Heart right ventricle (tissue), 16 donors: ENCODE data around the gene DBH. TPM values are rescaled to one million over a fixed set of nuclear protein-coding genes. Genes with fewer than 3 reads are reported as not detected.

Source experiments
- ATAC-seq, 8 donors: fragments of 200-7000 bp; cut with Tn5 transposase; one replicate each; pipeline ENCODE4 v1.9.1; 2020; ENCODE audit warnings: mild to moderate bottlenecking in 8 of 8, moderate library complexity in 8 of 8, moderate number of reproducible peaks in 1 of 8
- DNase-seq, 2 donors: peaks; one replicate each; pipeline ENCODE4 v3.0.0-alpha.2; 2020
- H3K27ac ChIP-seq, 10 donors: fragments of 200-600 bp; sonication (generic) in 2 of 10; one replicate each; pipeline versions ENCODE4 v1.5.0 to v1.8.0; 2020 to 2022; ENCODE audit warnings: mild to moderate bottlenecking in 3 of 10
- H3K27me3 ChIP-seq, 7 donors: fragments of 200-600 bp; one replicate each; pipeline ENCODE4 v1.8.0; 2021 to 2022; ENCODE audit warnings: mild to moderate bottlenecking in 2 of 7
- H3K36me3 ChIP-seq, 9 donors: fragments of 200-600 bp; sonication (generic) in 1 of 9; one replicate each; pipeline versions ENCODE4 v1.5.0 to v1.8.0; 2020 to 2022; ENCODE audit warnings: mild to moderate bottlenecking in 2 of 9
- H3K4me1 ChIP-seq, 9 donors: fragments of 200-600 bp; sonication (generic) in 1 of 9; one replicate each; pipeline versions ENCODE4 v1.5.0 to v1.8.0; 2020 to 2022; ENCODE audit warnings: mild to moderate bottlenecking in 4 of 9
- H3K4me3 ChIP-seq, 10 donors: fragments of 200-600 bp; sonication (generic) in 2 of 10; one replicate each; pipeline versions ENCODE4 v1.5.0 to v1.8.0; 2020 to 2022; ENCODE audit warnings: mild to moderate bottlenecking in 7 of 10, moderate library complexity in 2 of 10
- H3K9me3 ChIP-seq, 11 donors: fragments of 200-600 bp in 10 of 11; sonication (generic) in 2 of 11; one replicate each; pipeline versions ENCODE4 v1.5.0 to v1.8.0; 2013 to 2022; ENCODE audit warnings: mild to moderate bottlenecking in 2 of 11, control low read depth in 1 of 11, moderate library complexity in 1 of 11
- WGBS, 2 donors: extraction: QIAGEN DNeasy Blood & Tissue Kit; methylation state at CpG; one replicate each; pipeline ENCODE4 v1.1.7; 2013; ENCODE audit warnings: inconsistent platforms in 1 of 2; 5-methylcytosine and 5-hydroxymethylcytosine counted together
- intact Hi-C, 10 donors: fragments of 100-400 bp; cut with DNase I; formaldehyde crosslinking; loops; one replicate each; pipeline versions ENCODE4 v1.11.1 to v1.14.2; 2022
- polyA plus RNA-seq, 2 donors: library from polyadenylated mRNA; stranded (reverse); fragments of 200-250 nt; gene quantifications; one replicate each; pipeline ENCODE4 v1.2.3, GENCODE V29; 2013
- total RNA-seq, 10 donors: library from RNA; stranded (reverse); fragmentation: NEBNext Ultra II Directional in 3 of 10; extraction: Animal tissue kit (Norgen Biotek cat#: 25700) in 3 of 10; gene quantifications; one replicate each; pipeline versions ENCODE4 v1.2.1 to v1.2.4, GENCODE V29; 2021 to 2023
- TF ChIP-seq, protein P1 (sequence below), 9 donors: fragments of 200-600 bp; sonication (generic) in 2 of 9; IDR thresholded peaks; one replicate each; pipeline versions ENCODE4 v1.5.0 to v1.8.0; 2021 to 2022; ENCODE audit warnings: antibody characterized with exemption in 9 of 9, mild to moderate bottlenecking in 5 of 9, moderate library complexity in 1 of 9
- donor health status: Arrhythmogenic right ventricular cardiomyopathy.
- donor health status: ischemic (EF 13 %, LVEDD 7.1; RV severe dilation, severe dysfunction).
- donor health status: healthy with polysubstance abuse.
- donor health status: DM: no; HTN: yes; CAD: no.
- donor health status: DM: no; HTN: no; CAD: no.
- donor health status: ischemic (EF 25% LVEDD 6.9; RV normal size, moderate dysfunction).
- donor health status: ischemic (EF 25% LVEDD 5.7; RV mildly dilated, moderate dysfunction).
- donor health status: healthy.
- donor health status: DM: yes; HTN: yes; CAD: no.
- donor health status: Ischemic cardiomyopathy.
- donor health status: ischemic (EF 35%, LVEDD 5.7; RV mildly dilated, moderate dysfunction).
- donor health status: nonischemic (EF 11% LVEDD 7.7; RV severe dilation, severe dysfunction).
- donor health status: DM: yes; HTN: yes; CAD: no.
- donor health status: PGD.
- donor health status: ischemic (EF 29% LVEDD 5.4; RV normal size, mild dysfunction).
- donor health status: nonischemic (EF 23%, LVEDD 6.1; RV moderate dilation, normal function).

The DBH gene
- total and polyA plus RNA-seq, 12 donors = 0.01 to 0.09 TPM; not detected in 10

DNA sequence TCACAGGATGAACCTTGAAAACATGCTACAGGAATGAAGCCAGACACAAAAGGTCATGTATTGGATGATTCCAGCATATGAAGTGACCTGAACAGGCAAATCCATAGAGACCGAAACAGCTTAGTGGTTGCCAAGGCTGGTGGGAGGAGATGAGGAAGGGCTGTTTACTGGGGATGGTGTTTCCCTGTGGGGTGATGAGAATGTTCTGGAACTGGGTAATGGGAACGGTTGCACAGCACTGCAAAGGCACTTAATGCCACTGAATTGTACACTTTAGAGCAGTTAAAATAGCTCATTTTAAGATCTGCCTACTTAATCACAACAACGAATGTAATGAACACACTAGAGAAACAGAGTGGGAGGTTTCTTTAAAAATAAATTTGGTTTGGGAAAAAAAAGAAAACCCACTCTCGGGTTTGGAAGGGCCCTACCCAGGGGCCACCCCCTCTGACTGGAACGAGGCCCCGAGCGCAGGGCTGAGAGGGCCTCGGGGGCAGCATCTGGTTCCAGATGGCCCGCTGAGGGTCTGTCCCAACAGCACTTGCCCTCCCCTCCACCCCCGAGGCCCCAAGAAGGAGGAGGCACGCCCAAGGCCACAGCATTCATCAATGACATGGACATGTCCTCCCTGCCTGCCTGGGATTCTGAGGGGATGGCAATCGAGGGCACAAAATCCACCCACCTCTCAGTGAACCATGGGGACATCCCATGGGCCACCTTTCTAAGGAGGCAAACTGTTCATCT is 70.3 kb downstream of the DBH start:
- H3K9me3 ChIP-seq = no peaks in the 10 kb centered on the region
- TF ChIP-seq, protein P1, sequence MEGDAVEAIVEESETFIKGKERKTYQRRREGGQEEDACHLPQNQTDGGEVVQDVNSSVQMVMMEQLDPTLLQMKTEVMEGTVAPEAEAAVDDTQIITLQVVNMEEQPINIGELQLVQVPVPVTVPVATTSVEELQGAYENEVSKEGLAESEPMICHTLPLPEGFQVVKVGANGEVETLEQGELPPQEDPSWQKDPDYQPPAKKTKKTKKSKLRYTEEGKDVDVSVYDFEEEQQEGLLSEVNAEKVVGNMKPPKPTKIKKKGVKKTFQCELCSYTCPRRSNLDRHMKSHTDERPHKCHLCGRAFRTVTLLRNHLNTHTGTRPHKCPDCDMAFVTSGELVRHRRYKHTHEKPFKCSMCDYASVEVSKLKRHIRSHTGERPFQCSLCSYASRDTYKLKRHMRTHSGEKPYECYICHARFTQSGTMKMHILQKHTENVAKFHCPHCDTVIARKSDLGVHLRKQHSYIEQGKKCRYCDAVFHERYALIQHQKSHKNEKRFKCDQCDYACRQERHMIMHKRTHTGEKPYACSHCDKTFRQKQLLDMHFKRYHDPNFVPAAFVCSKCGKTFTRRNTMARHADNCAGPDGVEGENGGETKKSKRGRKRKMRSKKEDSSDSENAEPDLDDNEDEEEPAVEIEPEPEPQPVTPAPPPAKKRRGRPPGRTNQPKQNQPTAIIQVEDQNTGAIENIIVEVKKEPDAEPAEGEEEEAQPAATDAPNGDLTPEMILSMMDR (IDR thresholded peaks at IDR 0.05) = no peak
- H3K27ac ChIP-seq = peak overlapping the region in 8 of 10 donors; percentile 52 to 78 (median 63)
- peaks cover 11 to 41% (median 28%) of the 10 kb centered on the region in 9 donors for H3K4me1 ChIP-seq
- H3K36me3 ChIP-seq = no peaks in the 10 kb centered on the region
- DNase-seq = no peak
- WGBS, 2 donors = 59 to 72% methylated on average over 12 of the region's 12 CpGs
- peaks cover 11 to 36% (median 26%) of the 10 kb centered on the region in 7 donors for H3K27me3 ChIP-seq
- peak in 3 of 8 donors; percentile 3 to 29 (median 23) for ATAC-seq
- intact Hi-C loops = no loop called here
- no peak overlapping the region for H3K4me3 ChIP-seq

DNA sequence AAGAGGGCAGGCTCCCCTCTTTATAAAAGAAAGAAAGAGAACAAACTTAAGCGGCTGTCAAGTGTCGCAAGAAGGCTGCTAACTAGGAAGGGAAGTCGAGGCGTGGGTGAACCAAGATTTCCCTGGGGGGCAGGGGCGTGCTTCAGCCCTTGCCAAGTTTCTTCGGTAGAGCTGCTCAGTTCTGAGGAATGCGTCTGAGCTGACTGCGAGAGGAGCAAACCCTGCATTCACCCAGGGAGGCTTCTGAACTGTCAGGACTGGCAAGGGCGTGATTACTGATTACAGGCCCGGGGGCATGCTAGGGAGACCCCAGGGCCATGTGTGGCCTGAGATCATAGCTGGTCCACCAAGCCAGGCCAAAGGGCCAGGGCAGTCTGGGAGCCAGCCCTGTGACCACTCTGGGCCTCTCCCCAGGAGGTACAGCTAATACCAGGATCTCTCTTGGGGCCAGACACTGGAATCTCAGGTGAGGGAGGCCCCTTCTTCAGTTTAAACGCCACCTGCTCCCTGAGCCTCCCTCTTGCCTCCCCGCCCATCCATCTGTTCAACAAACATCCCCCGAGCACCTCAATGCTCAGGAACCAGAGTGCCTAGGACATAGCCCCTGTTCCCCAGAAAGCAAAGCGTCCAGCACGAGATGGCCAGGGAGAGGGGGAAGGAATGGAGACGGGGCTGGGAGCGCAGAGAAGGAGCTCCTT is 71.1 kb downstream of the DBH start:
- Histone ChIP-seq H3K4me3 (no peak overlapping the region), H3K27me3 (peaks cover 11 to 30% (median 22%) of the 10 kb centered on the region in 7 donors), H3K27ac (peak overlapping the region in 8 of 10 donors; percentile 52 to 78 (median 63)), H3K36me3 (no peaks in the 10 kb centered on the region), H3K9me3 (no peaks in the 10 kb centered on the region), H3K4me1 (peaks cover 9 to 45% (median 24%) of the 10 kb centered on the region in 9 donors)
- 71 to 77% methylated on average over 17 of the region's 17 CpGs for WGBS, 2 donors
- peak; percentile 31 to 63 (median 53) for ATAC-seq
- TF ChIP-seq, protein P1 (IDR thresholded peaks at IDR 0.05) = no peak
- peak; percentile 47 to 54 for DNase-seq
- intact Hi-C loops = no loop called here

DNA sequence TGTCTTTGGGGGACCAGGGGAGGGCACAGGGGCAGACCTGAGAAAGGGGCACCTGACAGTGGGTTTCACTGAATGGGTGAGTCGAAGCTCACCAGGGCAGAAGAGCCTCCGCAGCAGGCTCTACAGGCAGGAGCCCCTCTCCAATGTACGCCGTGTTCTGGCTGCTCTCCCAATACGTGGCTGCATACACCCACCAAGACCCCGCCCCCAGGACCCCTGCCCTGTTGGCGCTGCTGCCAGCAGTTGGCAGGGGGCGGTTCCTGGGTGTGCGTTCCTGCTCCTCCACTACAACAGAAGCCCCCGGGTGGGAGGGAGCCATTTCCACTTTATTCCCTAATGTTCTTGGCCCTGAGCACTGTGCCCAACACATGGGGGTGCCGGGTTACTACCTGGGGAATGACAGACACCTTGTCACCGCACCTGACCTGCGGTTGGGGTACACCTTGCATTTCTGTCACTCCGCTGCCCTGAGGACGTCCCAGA is 71.6 kb downstream of the DBH start:
- no peak for ATAC-seq

More for the DNA sequence above, 71.6 kb downstream of the DBH start:
- Histone ChIP-seq H3K4me3 (no peak overlapping the region), H3K4me1 (peaks cover 3 to 42% (median 19%) of the 10 kb centered on the region in 9 donors), H3K27me3 (peaks cover 6 to 27% (median 20%) of the 10 kb centered on the region in 7 donors), H3K36me3 (no peaks in the 10 kb centered on the region), H3K9me3 (no peaks in the 10 kb centered on the region), H3K27ac (peak overlapping the region in 8 of 10 donors; percentile 34 to 78 (median 59))
- intact Hi-C loops = no loop called here
- 83 to 86% methylated on average over 15 of the region's 15 CpGs for WGBS, 2 donors
- DNase-seq = no peak
- TF ChIP-seq, protein P1 (IDR thresholded peaks at IDR 0.05) = no peak
